Activated naive CD4-positive, alpha-beta T cell treated with anti-CD3 and anti-CD28 coated beads for 36 hours (primary cell): ENCODE data around the gene PNMA8B. TPM values are rescaled to one million over a fixed set of nuclear protein-coding genes. Genes with fewer than 3 reads are reported as not detected.

ENCODE experiments used
- CTCF ChIA-PET: fragments of 350-600 bp; sonication (Branson Sonifier 250); formaldehyde crosslinking; loops from one replicate; lab custom pipeline; 2021; ENCODE audit warnings: antibody characterized with exemption; lab: Charles Lee
- DNase-seq: peaks from one replicate; pipeline ENCODE4 v3.0.0-alpha.2; 2020
- H3K27ac Mint-ChIP-seq: one replicate; pipeline ENCODE4 v1.8.0; 2021; ENCODE audit warnings: mild to moderate bottlenecking, mixed read lengths
- H3K27me3 Mint-ChIP-seq: one replicate; pipeline ENCODE4 v1.8.0; 2021; ENCODE audit warnings: low read depth, mixed read lengths
- H3K36me3 Mint-ChIP-seq: one replicate; pipeline ENCODE4 v1.8.0; 2021; ENCODE audit warnings: low read depth, mixed read lengths
- H3K4me1 Mint-ChIP-seq: one replicate; pipeline ENCODE4 v1.8.0; 2021; ENCODE audit warnings: low read depth, mixed read lengths
- H3K4me3 Mint-ChIP-seq: one replicate; pipeline ENCODE4 v1.8.0; 2021; ENCODE audit warnings: mild to moderate bottlenecking, moderate library complexity, mixed read lengths
- H3K9me3 Mint-ChIP-seq: one replicate; pipeline ENCODE4 v1.8.0; 2021; ENCODE audit warnings: mixed read lengths
- intact Hi-C: fragments of 100-400 bp; cut with micrococcal nuclease; formaldehyde crosslinking; loops from one replicate; pipeline ENCODE4 v1.15.1; 2023
- total RNA-seq, 2 experiments: library from RNA; stranded (reverse); gene quantifications; one replicate each; pipeline ENCODE4 v1.2.3, GENCODE V29; 2021

Gene PNMA8B
- total RNA-seq, 2 experiments from 2014 or later = 0.35 to 0.52 TPM

DNA sequence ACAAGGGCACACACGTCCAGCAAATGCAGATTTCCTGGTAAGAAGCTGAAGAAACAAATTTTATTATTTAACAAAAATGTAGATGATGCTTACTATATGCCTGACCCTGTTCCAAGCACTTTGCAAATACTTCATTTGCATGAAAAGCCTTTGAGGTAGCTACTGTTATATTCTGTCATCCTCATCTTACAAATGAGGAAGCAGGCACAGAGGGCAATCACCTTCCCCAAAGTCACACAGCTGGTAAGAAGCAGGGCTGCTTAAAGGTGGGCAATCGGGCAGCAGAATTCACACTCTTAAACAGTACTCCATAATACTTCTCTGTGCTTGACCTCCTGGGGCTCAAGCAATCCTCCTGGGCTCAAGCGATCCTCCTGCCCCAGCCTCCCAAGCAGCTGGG lies 48.7 kb downstream of the PNMA8B start:
- Mint-ChIP-seq H3K36me3 (no peaks in the 10 kb centered on the region), H3K4me1 (peaks cover 3% of the 10 kb centered on the region), H3K4me3 (no peak overlapping the region), H3K27ac (no peak overlapping the region), H3K27me3 (no peaks in the 10 kb centered on the region), H3K9me3 (peaks cover 8% of the 10 kb centered on the region)
- DNase-seq = no peak
- intact Hi-C loops = no loop called here
- CTCF ChIA-PET = no interaction called here

DNA sequence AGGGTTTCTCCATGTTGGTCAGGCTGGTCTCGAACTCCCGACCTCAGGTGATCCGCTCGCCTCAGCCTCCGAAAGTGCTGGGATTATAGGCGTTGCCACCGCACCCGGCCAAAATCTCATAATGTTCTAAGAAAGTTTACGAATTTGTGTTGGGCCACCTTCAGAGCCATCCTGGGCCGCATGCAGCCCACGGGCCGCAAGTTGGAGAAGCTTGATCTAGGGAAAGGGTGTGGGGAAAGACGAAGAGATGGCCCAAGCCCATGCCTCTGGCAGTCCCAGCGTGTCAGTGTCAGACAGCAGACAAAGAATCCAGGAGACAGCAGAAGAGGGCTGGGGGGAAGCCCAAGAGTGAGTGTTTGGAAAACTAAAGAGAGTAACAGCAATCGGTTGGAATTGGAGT lies 49.6 kb downstream of the PNMA8B start:
- Mint-ChIP-seq H3K4me3 (no peak overlapping the region), H3K4me1 (peaks cover 3% of the 10 kb centered on the region), H3K27ac (no peak overlapping the region), H3K27me3 (no peaks in the 10 kb centered on the region), H3K9me3 (peaks cover 8% of the 10 kb centered on the region), H3K36me3 (no peaks in the 10 kb centered on the region)
- CTCF ChIA-PET = no interaction called here
- intact Hi-C loops = no loop called here
- DNase-seq = no peak

DNA sequence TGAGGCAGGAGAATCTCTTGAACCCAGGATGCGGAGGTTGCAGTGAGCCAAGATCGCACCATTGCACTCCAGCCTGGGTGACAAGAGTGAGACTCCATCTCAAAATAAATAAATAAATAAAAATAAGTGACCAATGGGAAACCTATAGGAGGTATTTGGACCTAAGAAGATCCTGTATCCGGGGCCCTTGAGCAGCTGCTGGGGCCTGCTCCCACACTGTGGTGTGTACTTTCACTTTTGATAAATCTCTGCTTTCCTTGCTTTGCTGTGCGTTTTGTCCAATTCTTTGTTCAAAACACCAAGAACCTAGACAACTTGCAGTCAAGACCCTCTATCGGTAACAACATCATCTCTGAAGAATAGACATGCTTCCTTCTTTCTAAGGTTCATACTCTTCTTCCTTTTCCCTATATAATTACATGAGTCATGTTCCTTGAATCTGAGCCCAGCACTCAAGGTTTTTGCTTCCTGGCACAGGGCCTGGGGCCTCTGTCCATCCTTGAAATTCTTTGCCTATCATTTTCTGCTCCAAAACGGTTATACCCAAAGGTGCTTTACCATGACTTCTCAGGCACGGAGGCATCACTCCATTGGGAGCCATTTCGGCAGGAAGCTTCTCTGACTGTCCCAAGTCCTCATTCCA lies 52.7 kb downstream of the PNMA8B start:
- intact Hi-C loops = no loop called here
- DNase-seq = no peak
- Mint-ChIP-seq H3K4me1 (peaks cover 3% of the 10 kb centered on the region), H3K4me3 (no peak overlapping the region), H3K36me3 (no peaks in the 10 kb centered on the region), H3K27ac (no peak overlapping the region), H3K9me3 (no peaks in the 10 kb centered on the region), H3K27me3 (no peaks in the 10 kb centered on the region)
- CTCF ChIA-PET = no interaction called here

DNA sequence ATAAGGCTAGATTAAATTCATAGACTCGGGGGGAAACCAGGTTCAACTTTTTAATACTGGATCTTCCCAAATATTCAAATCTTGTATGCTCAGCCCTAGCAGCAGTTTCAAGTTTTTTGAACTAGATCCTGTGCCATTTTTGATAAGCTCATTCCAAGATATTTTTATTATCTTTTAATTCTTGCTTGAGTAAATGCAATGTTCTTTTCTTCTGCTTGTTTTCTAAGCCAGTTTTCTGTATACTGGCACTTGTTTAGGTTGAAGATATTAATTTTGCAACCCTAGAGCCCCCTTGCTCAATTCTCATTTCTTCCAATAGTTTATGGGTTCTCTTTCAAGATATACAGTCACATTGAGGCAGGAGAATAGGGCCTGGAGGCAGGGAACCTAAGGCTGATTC lies 53.8 kb downstream of the PNMA8B start:
- Mint-ChIP-seq H3K4me3 (no peak overlapping the region), H3K36me3 (no peaks in the 10 kb centered on the region), H3K9me3 (no peaks in the 10 kb centered on the region), H3K4me1 (peaks cover 3% of the 10 kb centered on the region), H3K27me3 (no peaks in the 10 kb centered on the region), H3K27ac (no peak overlapping the region)
- CTCF ChIA-PET = no interaction called here
- DNase-seq = no peak
- intact Hi-C loops = no loop called here

Other genes starting within 250 kb of the PNMA8B start
- gene HIF3A, start 198.8 kb downstream of the PNMA8B start, total RNA-seq = not detected
- gene PPP5C, start 148.8 kb downstream of the PNMA8B start, total RNA-seq = 10 to 100 TPM; 87.4 to 89.2 TPM
- not detected for gene CCDC8, start 82.3 kb downstream of the PNMA8B start, total RNA-seq
- not detected for gene PNMA8C, start 66.9 kb downstream of the PNMA8B start, total RNA-seq
- gene PNMA8A, start 24.3 kb downstream of the PNMA8B start, total RNA-seq = 1 to 10 TPM; 1.1 to 1.5 TPM
- 100 to 1,000 TPM; 482 to 500 TPM for gene CALM3, start 105.5 kb upstream of the PNMA8B start, total RNA-seq
- 10 to 100 TPM; 16.3 to 17.2 TPM for gene PTGIR, start 129.2 kb upstream of the PNMA8B start, total RNA-seq
- 1 to 10 TPM; 7.1 to 8.1 TPM for gene GNG8, start 140.3 kb upstream of the PNMA8B start, total RNA-seq
- 1 to 10 TPM; 2.4 to 3.0 TPM for gene DACT3, start 165.3 kb upstream of the PNMA8B start, total RNA-seq
- 10 to 100 TPM; 62.2 to 62.3 TPM for gene PRKD2, start 221.2 kb upstream of the PNMA8B start, total RNA-seq